Spleen (tissue), 11 donors: ENCODE results near the gene ARID4B. TPM values are rescaled to one million over a fixed set of nuclear protein-coding genes. Genes with fewer than 3 reads are reported as not detected.

Experiments
- DNase-seq: peaks from one replicate; pipeline ENCODE4 v3.0.0-alpha.2; 2020
- H3K27ac ChIP-seq, 8 donors: fragments of 200-600 bp; sonication (generic) in 7 of 8; 1 replicate in 4 of 8; 2 replicates in 4 of 8; pipeline versions ENCODE4 v1.5.0 to v1.8.0; 2016 to 2021; ENCODE audit warnings: inconsistent platforms in 4 of 8, mild to moderate bottlenecking in 4 of 8, moderate library complexity in 1 of 8
- H3K27me3 ChIP-seq, 7 donors: fragments of 200-600 bp; sonication (generic) in 6 of 7; replicated peaks in 1 of 7; 1 replicate in 4 of 7; 2 replicates in 3 of 7; pipeline versions ENCODE4 v1.5.0 to v1.8.0; 2016 to 2021; ENCODE audit warnings: inconsistent platforms in 3 of 7, mild to moderate bottlenecking in 1 of 7
- H3K36me3 ChIP-seq, 6 donors: fragments of 200-600 bp; sonication (generic) in 5 of 6; 1 replicate in 4 of 6; 2 replicates in 2 of 6; pipeline versions ENCODE4 v1.5.0 to v1.8.0; 2016 to 2021; ENCODE audit warnings: inconsistent platforms in 2 of 6
- H3K4me1 ChIP-seq, 6 donors: fragments of 200-600 bp; sonication (generic) in 5 of 6; 1 replicate in 3 of 6; 2 replicates in 3 of 6; pipeline versions ENCODE4 v1.5.0 to v1.8.0; 2016 to 2021; ENCODE audit warnings: inconsistent platforms in 3 of 6
- H3K4me3 ChIP-seq, 8 donors: fragments of 200-600 bp; sonication (generic) in 7 of 8; 1 replicate in 4 of 8; 2 replicates in 4 of 8; pipeline versions ENCODE4 v1.5.0 to v1.8.0; 2016 to 2021; ENCODE audit warnings: inconsistent platforms in 4 of 8, mild to moderate bottlenecking in 4 of 8, moderate library complexity in 2 of 8
- H3K9me3 ChIP-seq, 8 donors: fragments of 200-600 bp; sonication (generic) in 7 of 8; 1 replicate in 4 of 8; 2 replicates in 4 of 8; pipeline versions ENCODE4 v1.5.0 to v1.8.0; 2016 to 2021; ENCODE audit warnings: inconsistent platforms in 4 of 8
- POLR2A ChIP-seq, 3 donors: fragments of 450-650 bp; IDR thresholded peaks; one replicate each; pipeline ENCODE4 v1.5.1; 2017; ENCODE audit warnings: antibody characterized with exemption in 3 of 3, mild to moderate bottlenecking in 1 of 3
- POLR2AphosphoS5 ChIP-seq, 3 donors: sonication (generic); formaldehyde crosslinking; IDR thresholded peaks; one replicate each; pipeline ENCODE4 v1.5.1; 2017; ENCODE audit warnings: antibody characterized with exemption in 3 of 3
- whole genome bisulfite sequencing, 5 donors: extraction: QIAGEN DNeasy Blood & Tissue Kit in 3 of 5; methylation state at CpG; one replicate each; pipeline versions ENCODE4 v1.1.5 to v1.1.7; 2013 to 2018; 5-methylcytosine and 5-hydroxymethylcytosine counted together
- intact Hi-C: fragments of 100-400 bp; cut with DNase I; formaldehyde crosslinking; loops from one replicate; pipeline ENCODE4 v1.15.0; 2023; ENCODE audit warnings: low total_unique reads
- polyA plus RNA-seq, 3 donors: library from polyadenylated mRNA; stranded (reverse); fragments of 200-250 nt; gene quantifications; one replicate each; pipeline ENCODE4 v1.2.1, GENCODE V29; 2013
- total RNA-seq, 7 donors: library from RNA; depleted of rRNA in 3 of 7; stranded (reverse); fragments of >200 nt in 3 of 7; fragmentation: NEBNext Ultra II Directional in 4 of 7; extraction: Animal tissue kit (Norgen Biotek cat#: 25700) in 4 of 7; gene quantifications; one replicate each; pipeline versions ENCODE4 v1.1.0 to v1.2.1, GENCODE V29; 2016 to 2021
- TF ChIP-seq, protein P1 (sequence below), 11 experiments: fragments of 200-600 bp in 7 of 11; fragments of 450-650 bp in 4 of 11; sonication (generic) in 4 of 11; IDR thresholded peaks in 8 of 11; conservative IDR thresholded peaks in 3 of 11; 1 replicate in 7 of 11; 2 replicates in 4 of 11; pipeline versions ENCODE4 v1.4.0 to v1.8.0; 2016 to 2021; ENCODE audit warnings: antibody characterized with exemption in 11 of 11, inconsistent platforms in 4 of 11, mild to moderate bottlenecking in 1 of 11
- donor health status: healthy with polysubstance abuse.
- donor health status: DM: no; HTN: no; CAD: no; lungs with moderate emphysema.
- donor health status: DM: no; HTN: no; CAD: no.
- donor health status: Bipolar disorder and iron deficiency.
- donor health status: healthy.
- donor health status: DM: no; HTN: no; CAD: no.
- donor health status: DM: yes; HTN: yes; CAD: no.

The ARID4B gene
- total and polyA plus RNA-seq, 10 donors, result 13.2 to 82.0 (median 65.6) TPM

DNA sequence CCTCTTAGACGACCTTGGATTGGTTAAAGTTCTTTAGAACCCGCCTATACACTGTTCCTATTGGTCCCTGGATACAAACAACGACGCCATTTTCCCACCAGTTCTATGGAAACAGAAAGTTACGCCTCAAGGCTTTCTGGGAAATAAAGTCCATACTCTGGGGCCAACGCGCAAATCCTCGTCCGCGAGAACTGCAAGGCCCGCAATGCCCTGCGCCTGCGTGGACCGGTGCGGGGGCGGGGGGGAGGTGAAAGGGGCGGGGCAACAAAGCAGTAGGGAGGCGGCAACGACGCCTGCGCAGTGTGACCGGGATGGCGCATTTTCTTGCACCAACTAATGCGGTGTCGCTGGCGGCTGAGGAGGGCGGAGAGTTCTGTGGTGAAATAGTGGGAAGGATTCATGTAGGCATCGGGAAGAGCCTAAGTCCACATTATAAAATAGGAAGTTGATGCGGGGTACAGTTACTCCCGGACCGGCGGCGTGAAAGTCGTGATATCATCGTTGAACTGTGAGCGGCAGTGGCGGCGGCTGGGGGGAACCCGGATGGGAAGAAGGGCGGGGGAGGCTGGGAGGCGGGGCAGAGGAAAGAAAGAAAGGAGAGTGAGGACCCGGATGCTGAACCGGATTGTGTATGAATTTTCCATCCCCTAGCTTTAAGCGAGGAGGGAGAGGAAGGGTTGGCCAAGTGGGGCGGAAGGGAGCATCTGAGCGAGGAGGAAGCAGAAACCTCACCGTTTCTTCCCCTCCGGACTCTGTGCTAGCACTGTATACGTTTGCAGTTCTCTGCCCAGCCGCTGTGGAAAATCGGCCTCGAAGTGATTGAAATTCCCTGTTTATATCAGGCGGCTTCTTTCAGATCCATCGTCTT is 526 bp upstream of the ARID4B start, which contains the start of gene GGPS1:
TSS of gene GGPS1 (plus strand) at position 300 of the 868 bp plus-strand sequence. CDS start 6,695 bp downstream, outside the sequence.
- TF ChIP-seq POLR2AphosphoS5 (IDR thresholded peaks at IDR 0.05) (peak; percentile 88 to 99 (median 96)), POLR2A (IDR thresholded peaks at IDR 0.05) (peak; percentile 58 to 69 (median 66))
- TF ChIP-seq, protein P1, sequence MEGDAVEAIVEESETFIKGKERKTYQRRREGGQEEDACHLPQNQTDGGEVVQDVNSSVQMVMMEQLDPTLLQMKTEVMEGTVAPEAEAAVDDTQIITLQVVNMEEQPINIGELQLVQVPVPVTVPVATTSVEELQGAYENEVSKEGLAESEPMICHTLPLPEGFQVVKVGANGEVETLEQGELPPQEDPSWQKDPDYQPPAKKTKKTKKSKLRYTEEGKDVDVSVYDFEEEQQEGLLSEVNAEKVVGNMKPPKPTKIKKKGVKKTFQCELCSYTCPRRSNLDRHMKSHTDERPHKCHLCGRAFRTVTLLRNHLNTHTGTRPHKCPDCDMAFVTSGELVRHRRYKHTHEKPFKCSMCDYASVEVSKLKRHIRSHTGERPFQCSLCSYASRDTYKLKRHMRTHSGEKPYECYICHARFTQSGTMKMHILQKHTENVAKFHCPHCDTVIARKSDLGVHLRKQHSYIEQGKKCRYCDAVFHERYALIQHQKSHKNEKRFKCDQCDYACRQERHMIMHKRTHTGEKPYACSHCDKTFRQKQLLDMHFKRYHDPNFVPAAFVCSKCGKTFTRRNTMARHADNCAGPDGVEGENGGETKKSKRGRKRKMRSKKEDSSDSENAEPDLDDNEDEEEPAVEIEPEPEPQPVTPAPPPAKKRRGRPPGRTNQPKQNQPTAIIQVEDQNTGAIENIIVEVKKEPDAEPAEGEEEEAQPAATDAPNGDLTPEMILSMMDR (IDR thresholded peaks at IDR 0.05 in 8 of 11, conservative IDR thresholded peaks at IDR 0.05 in 3 of 11), result peak in 6 of 11 experiments; percentile 7 to 44 (median 28)
- Histone ChIP-seq H3K27me3 (no peaks in the 10 kb centered on the region), H3K27ac (peak within 1 kb of the TSS; percentile 91 to 100 (median 98)), H3K4me1 (peaks cover 51 to 78% (median 72%) of the 10 kb centered on the region in 6 donors), H3K36me3 (no peaks in the 10 kb centered on the region), H3K9me3 (no peaks in the 10 kb centered on the region), H3K4me3 (peak within 1 kb of the TSS; percentile 62 to 97 (median 90))
- peak; percentile 98 for DNase-seq
- WGBS, 5 donors, result 0 to 1% (median 1%) methylated on average over 52 to 54 of the region's 54 CpGs
- intact Hi-C loops, result loop anchor here (10.0 kb wide), 1 partner anchor 74 kb away; no protein-coding TSS in a partner anchor

DNA sequence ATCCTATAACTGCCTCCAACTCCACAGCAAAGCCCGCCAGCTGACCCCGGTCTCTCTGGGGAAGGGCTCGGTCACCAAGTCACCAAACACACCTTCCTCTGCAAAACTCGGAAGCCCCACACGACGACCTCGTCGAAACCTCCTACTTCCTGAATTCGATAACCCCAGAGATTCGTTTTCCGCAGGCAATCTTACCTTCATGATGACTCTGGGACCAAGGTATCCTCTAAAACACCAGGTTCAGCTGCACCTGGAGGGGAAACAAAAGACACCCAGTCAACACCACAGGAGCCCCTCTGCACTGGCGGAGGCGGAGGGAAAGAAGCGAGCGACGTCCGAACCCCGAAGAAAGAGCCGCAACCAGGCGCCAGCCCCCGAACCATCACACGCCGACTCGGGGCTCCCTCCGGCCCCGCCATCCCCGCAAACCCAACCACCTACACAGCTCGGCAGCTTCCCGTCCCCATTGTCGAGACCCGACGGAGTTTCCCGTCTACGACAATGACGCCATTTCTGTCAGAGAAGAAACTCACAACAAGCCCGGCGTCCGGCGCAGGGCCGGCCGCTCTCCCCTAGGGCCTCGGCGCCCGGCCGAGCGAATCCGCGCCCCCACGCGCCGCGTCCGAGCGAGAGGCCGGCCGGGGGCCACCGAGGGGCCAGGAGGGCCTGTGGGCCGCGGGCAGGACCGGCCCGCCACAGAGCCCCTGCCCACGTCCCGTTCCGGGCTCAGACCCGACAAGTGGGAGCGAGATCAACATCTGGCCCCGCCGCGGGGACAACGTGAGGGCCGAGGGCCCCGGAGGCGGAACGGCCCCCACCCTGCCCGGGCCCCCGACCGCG is 1.0 kb downstream of the ARID4B start:
- peaks cover 0 to 12% (median 0%) of the 10 kb centered on the region in 6 donors for H3K36me3 ChIP-seq
- peak overlapping the region; percentile 91 to 100 (median 98) for H3K27ac ChIP-seq
- TF ChIP-seq POLR2A (IDR thresholded peaks at IDR 0.05) (no peak), POLR2AphosphoS5 (IDR thresholded peaks at IDR 0.05) (peak; percentile 62 to 82 (median 77))
- WGBS, 5 donors, result 0% methylated on average over 36 to 78 of the region's 78 CpGs
- H3K9me3 ChIP-seq, result no peaks in the 10 kb centered on the region
- H3K4me1 ChIP-seq, result peaks cover 60 to 78% (median 72%) of the 10 kb centered on the region in 6 donors
- no peaks in the 10 kb centered on the region for H3K27me3 ChIP-seq
- peak; percentile 92 for DNase-seq
- intact Hi-C loops, result loop anchor here (10.0 kb wide), 1 partner anchor 72 kb away; no protein-coding TSS in a partner anchor
- peak overlapping the region; percentile 62 to 97 (median 90) for H3K4me3 ChIP-seq

DNA sequence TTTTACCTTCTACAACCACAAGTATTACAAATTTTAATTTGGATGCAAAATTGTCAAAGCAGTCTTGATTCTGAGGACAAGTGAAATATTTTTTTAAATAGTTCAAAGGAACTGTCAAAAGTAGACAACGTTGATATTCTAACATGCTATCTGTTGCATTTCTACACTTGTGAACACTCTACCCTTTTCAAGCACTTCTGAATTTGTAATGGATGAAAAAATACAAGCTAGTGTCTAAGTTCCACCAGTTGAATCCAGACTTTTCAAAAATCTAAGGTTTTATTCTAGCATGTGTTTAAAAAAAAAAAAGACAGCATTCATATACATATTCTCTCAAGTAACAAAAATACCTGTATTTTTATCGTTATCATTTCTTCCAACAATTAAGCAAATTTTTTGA is 2.1 kb downstream of the ARID4B start:
- H3K9me3 ChIP-seq, result no peaks in the 10 kb centered on the region
- peak overlapping the region in 7 of 8 donors; percentile 62 to 97 (median 90) for H3K4me3 ChIP-seq
- WGBS, 5 donors, result 19 to 37% (median 31%) methylated on average over 2 of the region's 2 CpGs
- DNase-seq, result no peak
- H3K27ac ChIP-seq, result peak overlapping the region in 7 of 8 donors; percentile 95 to 100 (median 98)
- H3K27me3 ChIP-seq, result no peaks in the 10 kb centered on the region
- H3K36me3 ChIP-seq, result peaks cover 0 to 23% (median 0%) of the 10 kb centered on the region in 6 donors
- intact Hi-C loops, result loop anchor here (10.0 kb wide), 1 partner anchor 71 kb away; no protein-coding TSS in a partner anchor
- peaks cover 57 to 78% (median 67%) of the 10 kb centered on the region in 6 donors for H3K4me1 ChIP-seq
- no peak for TF ChIP-seq POLR2A (IDR thresholded peaks at IDR 0.05)
- no peak for TF ChIP-seq POLR2AphosphoS5 (IDR thresholded peaks at IDR 0.05)
- TF ChIP-seq, protein P1 (IDR thresholded peaks at IDR 0.05 in 8 of 11, conservative IDR thresholded peaks at IDR 0.05 in 3 of 11), result no peak

DNA sequence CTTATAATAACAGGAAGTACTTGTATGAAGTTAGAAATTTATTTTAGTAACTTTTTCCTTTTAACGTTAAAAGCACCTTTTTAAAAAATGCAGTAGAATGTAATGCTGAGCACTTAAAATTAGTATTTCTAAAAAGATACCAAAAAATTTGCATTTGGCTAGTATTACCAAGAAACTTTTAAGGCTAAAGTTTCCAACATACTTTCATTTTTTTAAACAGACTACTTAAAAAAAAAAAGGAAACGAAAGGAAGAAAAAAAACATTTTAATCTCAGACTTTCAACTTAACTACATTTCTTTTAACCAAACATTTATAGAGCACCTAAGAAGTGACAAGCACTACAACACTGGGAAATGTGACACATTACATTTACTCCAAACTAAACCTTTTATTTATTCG is 2.8 kb downstream of the ARID4B start:
- DNase-seq, result no peak
- Histone ChIP-seq H3K36me3 (peaks cover 0 to 30% (median 0%) of the 10 kb centered on the region in 6 donors), H3K27me3 (no peaks in the 10 kb centered on the region), H3K9me3 (no peaks in the 10 kb centered on the region), H3K27ac (peak overlapping the region in 6 of 8 donors; percentile 95 to 100 (median 98)), H3K4me3 (peak overlapping the region in 5 of 8 donors; percentile 1 to 97 (median 90)), H3K4me1 (peaks cover 51 to 78% (median 66%) of the 10 kb centered on the region in 6 donors)
- intact Hi-C loops, result loop anchor here (10.0 kb wide), 1 partner anchor 70 kb away; no protein-coding TSS in a partner anchor
- WGBS, 5 donors, result 10 to 17% (median 12%) methylated on average over 3 of the region's 3 CpGs
- no peak for TF ChIP-seq POLR2A (IDR thresholded peaks at IDR 0.05)
- TF ChIP-seq POLR2AphosphoS5 (IDR thresholded peaks at IDR 0.05), result no peak
- TF ChIP-seq, protein P1 (IDR thresholded peaks at IDR 0.05 in 8 of 11, conservative IDR thresholded peaks at IDR 0.05 in 3 of 11), result no peak
